H1 (cell line): ENCODE results near the gene ZNF487. TPM values are rescaled to one million over a fixed set of nuclear protein-coding genes. Genes with fewer than 3 reads are reported as not detected.
A peak's percentile ranks its signal among the peaks of the same experiment; 100 is the strongest.

Source experiments
- CTCF ChIA-PET: fragments of 300-600 bp; sonication (Branson Sonifier 250); formaldehyde crosslinking; loops from one replicate; lab custom pipeline; 2021; ENCODE audit not compliant: partially characterized antibody; lab: Charles Lee
- POLR2A ChIA-PET: fragments of 300-600 bp; sonication (Branson Sonifier 250); formaldehyde crosslinking; loops from one replicate; lab custom pipeline; 2021; ENCODE audit warnings: inconsistent platforms; ENCODE audit not compliant: partially characterized antibody; lab: Charles Lee
- DNase-seq, 2 experiments: peaks; one replicate each; pipeline versions ENCODE4 v3.0.0 to v3.0.0-alpha.2; 2010 to 2022; ENCODE audit warnings: low spot score in 2 of 2, low read depth in 1 of 2, mixed read lengths in 1 of 2
- FAIRE-seq: peaks from 2 replicates; lab custom pipeline; 2011; peaks lifted over from hg19 to GRCh38; lab: Jason Lieb, UNC
- H2AFZ ChIP-seq: 2 replicates; pipeline ENCODE4 v1.8.1; 2012; ENCODE audit warnings: low read length, inconsistent platforms
- H2AK5ac ChIP-seq: 2 replicates; pipeline ENCODE4 v1.6.1; 2013; ENCODE audit warnings: low read depth, low read length
- H2BK120ac ChIP-seq: replicated peaks from 2 replicates; pipeline ENCODE3; 2013; ENCODE audit warnings: low read depth, low read length, inconsistent platforms
- H2BK12ac ChIP-seq: 2 replicates; pipeline ENCODE4 v1.6.1; 2013; ENCODE audit warnings: low read depth, low read length
- H2BK15ac ChIP-seq: 2 replicates; pipeline ENCODE4 v1.6.1; 2013; ENCODE audit warnings: low read length
- H2BK20ac ChIP-seq: 2 replicates; pipeline ENCODE4 v1.6.1; 2013; ENCODE audit warnings: low read length
- H2BK5ac ChIP-seq: 2 replicates; pipeline ENCODE4 v1.6.1; 2013; ENCODE audit warnings: low read depth, low read length
- H3K14ac ChIP-seq: 2 replicates; pipeline ENCODE4 v1.6.1; 2013; ENCODE audit warnings: inconsistent platforms; ENCODE audit not compliant: insufficient read length
- H3K18ac ChIP-seq: 2 replicates; pipeline ENCODE4 v1.6.1; 2013; ENCODE audit warnings: low read length; ENCODE audit errors: extremely low read depth
- H3K23ac ChIP-seq: 2 replicates; pipeline ENCODE4 v1.6.1; 2013; ENCODE audit warnings: inconsistent platforms; ENCODE audit not compliant: insufficient read length
- H3K23me2 ChIP-seq: 2 replicates; pipeline ENCODE4 v1.6.1; 2013; ENCODE audit warnings: low read depth, low read length
- H3K27ac ChIP-seq: 2 replicates; pipeline ENCODE4 v1.6.1; 2011; ENCODE audit warnings: low read depth, low read length, inconsistent platforms
- H3K27me3 ChIP-seq, 4 experiments: replicated peaks in 1 of 4; 1 replicate in 1 of 4; 2 replicates in 3 of 4; pipeline versions ENCODE4 v1.6.1 to v1.8.1; 2011 to 2013; ENCODE audit warnings: low read length in 3 of 4, mild to moderate bottlenecking in 3 of 4, inconsistent platforms in 2 of 4, mixed read lengths in 2 of 4, moderate library complexity in 1 of 4; ENCODE audit not compliant: control insufficient read depth in 3 of 4, insufficient read depth in 3 of 4; ENCODE audit errors: extremely low read depth in 1 of 4
- H3K36me3 ChIP-seq, 4 experiments: 2 replicates each; pipeline versions ENCODE4 v1.6.1 to v1.8.1; 2011 to 2013; ENCODE audit warnings: mild to moderate bottlenecking in 4 of 4, low read length in 3 of 4, moderate library complexity in 2 of 4, control low read depth in 1 of 4, inconsistent platforms in 1 of 4; ENCODE audit not compliant: insufficient read depth in 4 of 4, control insufficient read depth in 2 of 4
- H3K4ac ChIP-seq: replicated peaks from 2 replicates; pipeline ENCODE3; 2013; ENCODE audit warnings: low read length, low read depth, mixed read lengths, inconsistent platforms; ENCODE audit not compliant: insufficient read length
- H3K4me1 ChIP-seq, 4 experiments: replicated peaks in 1 of 4; 1 replicate in 1 of 4; 2 replicates in 3 of 4; pipeline versions ENCODE4 v1.6.1 to v1.8.1; 2011 to 2013; ENCODE audit warnings: low read length in 3 of 4, inconsistent platforms in 2 of 4, mixed read lengths in 1 of 4; ENCODE audit not compliant: insufficient read depth in 4 of 4, control insufficient read depth in 3 of 4
- H3K4me2 ChIP-seq, 2 experiments: 2 replicates each; pipeline versions ENCODE4 v1.6.1 to v1.8.1; 2011 to 2013; ENCODE audit warnings: low read depth in 2 of 2, low read length in 2 of 2, control low read depth in 1 of 2, inconsistent platforms in 1 of 2, mild to moderate bottlenecking in 1 of 2; ENCODE audit not compliant: insufficient read depth in 1 of 2
- H3K4me3 ChIP-seq, 4 experiments: fragments of 200-600, 300-600 bp in 1 of 4; sonication (generic), shearing (Covaris generic), sonication (Bioruptor Twin) in 1 of 4; 2 replicates each; pipeline versions ENCODE4 v1.5.1 to v1.8.1; 2011 to 2016; ENCODE audit warnings: low read length in 4 of 4, low read depth in 3 of 4, control low read depth in 2 of 4, inconsistent platforms in 2 of 4, mild to moderate bottlenecking in 2 of 4, mixed read lengths in 1 of 4, moderate library complexity in 1 of 4; ENCODE audit not compliant: insufficient read depth in 2 of 4; ENCODE audit errors: extremely low read depth in 1 of 4
- H3K56ac ChIP-seq: replicated peaks from 2 replicates; pipeline ENCODE3; 2013; ENCODE audit warnings: low read depth, mild to moderate bottlenecking, mixed read lengths, low read length, inconsistent platforms; ENCODE audit not compliant: insufficient read length
- H3K79me1 ChIP-seq: 2 replicates; pipeline ENCODE4 v1.6.1; 2013; ENCODE audit warnings: low read depth, low read length, control low read depth
- H3K79me2 ChIP-seq, 2 experiments: 2 replicates each; pipeline versions ENCODE4 v1.6.1 to v1.8.1; 2012 to 2013; ENCODE audit warnings: low read length in 2 of 2, mild to moderate bottlenecking in 2 of 2, inconsistent platforms in 1 of 2; ENCODE audit not compliant: insufficient read depth in 2 of 2, control insufficient read depth in 1 of 2
- H3K9ac ChIP-seq, 4 experiments: replicated peaks in 1 of 4; 1 replicate in 1 of 4; 2 replicates in 3 of 4; pipeline versions ENCODE4 v1.6.1 to v1.8.1; 2011 to 2013; ENCODE audit warnings: low read depth in 3 of 4, low read length in 3 of 4, control low read depth in 2 of 4, mild to moderate bottlenecking in 2 of 4, moderate library complexity in 2 of 4, inconsistent platforms in 1 of 4; ENCODE audit errors: extremely low read depth in 1 of 4
- H3K9me3 ChIP-seq, 2 experiments: 2 replicates each; pipeline versions ENCODE4 v1.6.1 to v1.8.1; 2012 to 2013; ENCODE audit warnings: mild to moderate bottlenecking in 2 of 2, moderate library complexity in 2 of 2, control low read depth in 1 of 2, inconsistent platforms in 1 of 2, low read depth in 1 of 2, low read length in 1 of 2, mixed read lengths in 1 of 2; ENCODE audit not compliant: insufficient read depth in 2 of 2
- H4K20me1 ChIP-seq, 2 experiments: replicated peaks in 1 of 2; 2 replicates each; pipeline versions ENCODE3 to v1.8.1; 2011 to 2013; ENCODE audit warnings: inconsistent platforms in 2 of 2, low read length in 2 of 2, mild to moderate bottlenecking in 1 of 2; ENCODE audit not compliant: insufficient read depth in 2 of 2, control insufficient read depth in 1 of 2
- H4K5ac ChIP-seq: 2 replicates; pipeline ENCODE4 v1.6.1; 2013; ENCODE audit warnings: low read length, low read depth, mixed read lengths, inconsistent platforms; ENCODE audit not compliant: insufficient read length
- H4K8ac ChIP-seq: 2 replicates; pipeline ENCODE4 v1.8.0; 2013; ENCODE audit warnings: mild to moderate bottlenecking, moderate library complexity, low read length, inconsistent platforms; ENCODE audit not compliant: insufficient read depth; ENCODE audit errors: extremely low read depth
- H4K91ac ChIP-seq: replicated peaks from 2 replicates; pipeline ENCODE3; 2013; ENCODE audit warnings: low read length, mixed read lengths, inconsistent platforms; ENCODE audit not compliant: insufficient read length
- BCL11A ChIP-seq, 2 experiments: IDR thresholded peaks; one replicate each; pipeline ENCODE4 v1.6.1; 2011; ENCODE audit warnings: low read depth in 2 of 2, low read length in 2 of 2, mild to moderate bottlenecking in 2 of 2
- NANOG ChIP-seq: IDR thresholded peaks from 2 replicates; pipeline ENCODE4 v1.6.1; 2011; ENCODE audit warnings: low read length, low read depth, mild to moderate bottlenecking, inconsistent platforms; ENCODE audit not compliant: insufficient read depth, poor library complexity, severe bottlenecking
- POLR2A ChIP-seq, 2 experiments: IDR thresholded peaks; 1 replicate in 1 of 2; 2 replicates in 1 of 2; pipeline ENCODE4 v1.6.1; 2011; ENCODE audit warnings: low read depth in 2 of 2, low read length in 2 of 2, mild to moderate bottlenecking in 2 of 2; ENCODE audit errors: control extremely low read depth in 1 of 2
- SUZ12 ChIP-seq: fragments of 200-600 bp; sonication (generic); IDR thresholded peaks from 2 replicates; pipeline ENCODE4 v1.6.1; 2012; ENCODE audit warnings: mild to moderate bottlenecking, inconsistent platforms, low read length, moderate library complexity, mixed read lengths
- TCF12 ChIP-seq: IDR thresholded peaks from 2 replicates; pipeline ENCODE4 v1.6.1; 2011; ENCODE audit warnings: low read depth, mild to moderate bottlenecking, low read length
- WGBS, 2 experiments: shearing (Covaris generic) in 1 of 2; methylation state at CpG; one replicate each; pipeline versions ENCODE4 v1.1.6 to v1.1.7; 2013 to 2015; ENCODE audit warnings: low lambda C conversion rate in 2 of 2, mixed read lengths in 2 of 2, inconsistent platforms in 1 of 2, low coverage in 1 of 2, missing lambda C conversion rate in 1 of 2; ENCODE audit not compliant: insufficient replicate concordance in 2 of 2, insufficient coverage in 1 of 2, insufficient read length in 1 of 2; ENCODE audit errors: extremely low coverage in 1 of 2, missing lambda C conversion rate in 1 of 2; 5-methylcytosine and 5-hydroxymethylcytosine counted together
- polyA plus RNA-seq, 7 experiments: library from polyadenylated mRNA; depleted of rRNA in 3 of 7; stranded (reverse) in 5 of 7; unstranded in 2 of 7; fragments of >200 nt in 5 of 7; fragments of 200-250 nt in 2 of 7; gene quantifications; 1 replicate in 5 of 7; 2 replicates in 1 of 7; 4 replicates in 1 of 7; pipeline versions ENCODE4 v1.2.1 to v1.2.3, GENCODE V29; 2011 to 2013; ENCODE audit warnings: missing spikeins in 2 of 7, mixed read lengths in 2 of 7
- total RNA-seq: library from RNA; stranded (reverse); fragmentation: NEBNext Ultra II Directional; extraction: Animal tissue kit (Norgen Biotek cat#: 25700); gene quantifications from 2 replicates; pipeline ENCODE4 v1.2.1, GENCODE V29; 2021

ZNF487 gene
- total and polyA plus RNA-seq, 2 of the 8 experiments (the other 6 are each of a cell fraction or from before 2014, with no cell fraction given) = 1.9 to 2.5 TPM

DNA sequence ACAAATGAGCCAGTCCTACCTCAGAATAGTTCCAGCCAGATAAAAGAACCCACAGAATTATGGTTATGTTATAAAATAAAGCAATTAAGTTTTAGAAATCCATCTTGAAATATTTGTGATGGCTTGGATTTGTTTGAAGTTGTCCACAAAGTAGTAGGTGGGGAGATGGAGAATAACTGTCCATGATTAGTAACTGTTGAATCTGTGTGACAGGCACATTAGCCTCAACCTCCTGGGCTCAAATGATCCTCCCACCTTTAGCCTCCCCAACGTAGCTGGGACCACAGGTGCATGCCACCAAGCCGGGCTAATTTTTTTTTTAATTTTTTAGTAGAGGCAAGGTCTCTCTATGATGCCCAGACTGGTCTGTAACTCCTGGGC is 38.0 kb upstream of the ZNF487 start:
- no peak overlapping the region for H2AFZ ChIP-seq
- H4K5ac ChIP-seq = no peak overlapping the region
- H3K23ac ChIP-seq = no peak overlapping the region
- TF ChIP-seq NANOG (no peak), TCF12 (no peak), SUZ12 (no peak), BCL11A (IDR thresholded peaks at IDR 0.05; ENCODE audit: low read depth in 2 of 2, low read length in 2 of 2) (no peak), POLR2A (IDR thresholded peaks at IDR 0.05; ENCODE audit: control extremely low read depth in 1 of 2, low read depth in 2 of 2, low read length in 2 of 2) (peak in 1 of 2 experiments; percentile 32; a peak in 1 of 3 replicates)
- no peak overlapping the region for H3K14ac ChIP-seq
- H2BK12ac ChIP-seq = no peak overlapping the region
- H3K56ac ChIP-seq = no peak overlapping the region
- H2BK5ac ChIP-seq = 0 out of 2 replicates have a peak overlapping the region, but pooled peaks have one; percentile 21
- WGBS, 2 experiments = 85% methylated on average over 2 of the region's 2 CpGs; no CpG with 5 or more reads in 1 of the 2 experiments
- H3K4me1 ChIP-seq = peaks cover 5 to 22% (median 14%) of the 10 kb centered on the region in 4 experiments
- H2BK20ac ChIP-seq = no peak overlapping the region
- no peak overlapping the region for H2AK5ac ChIP-seq
- H3K27me3 ChIP-seq = no peaks in the 10 kb centered on the region
- H4K20me1 ChIP-seq = peaks cover 20 to 32% of the 10 kb centered on the region in 2 experiments
- no peak overlapping the region for H3K18ac ChIP-seq
- H3K27ac ChIP-seq = no peak overlapping the region
- no peak overlapping the region for H2BK120ac ChIP-seq
- no peak overlapping the region for H2BK15ac ChIP-seq
- peaks cover 5 to 19% (median 11%) of the 10 kb centered on the region in 4 experiments; a peak in 6 of 8 replicates for H3K36me3 ChIP-seq
- no peak overlapping the region for H3K4ac ChIP-seq
- ChIA-PET POLR2A (interaction anchor here (1.3 to 10.5 kb wide), 6 partner anchors 8 to 38 kb away, joined by 4 to 112 read pairs (median 12); partner anchors contain the start of genes HNRNPF and ZNF487), CTCF (no interaction called here)
- no peak overlapping the region for H4K91ac ChIP-seq
- no peak for DNase-seq
- H4K8ac ChIP-seq = no peak overlapping the region
- no peaks in the 10 kb centered on the region; the same call in none of the 2 replicates for H3K79me1 ChIP-seq
- H3K4me3 ChIP-seq = 0 out of 8 replicates have a peak overlapping the region, but pooled peaks of 1 of the 4 experiments have one; percentile 4
- no peaks in the 10 kb centered on the region for H3K9me3 ChIP-seq
- H3K23me2 ChIP-seq = peaks cover 10% of the 10 kb centered on the region
- FAIRE-seq = no peak
- peaks cover 57 to 92% of the 10 kb centered on the region in 2 experiments for H3K79me2 ChIP-seq
- H3K4me2 ChIP-seq = peak overlapping the region in 1 of 2 experiments; percentile 86; a peak in 1 of 4 replicates
- H3K9ac ChIP-seq = no peak overlapping the region
